Activated T-cell treated with anti-CD3 and anti-CD28 coated beads for 24 hours (primary cell): ENCODE results near the gene SDC4.

Experiments
- DNase-seq: peaks from one replicate; pipeline ENCODE4 v3.0.0-alpha.2; 2020; ENCODE audit warnings: low read depth

The SDC4 gene

DNA sequence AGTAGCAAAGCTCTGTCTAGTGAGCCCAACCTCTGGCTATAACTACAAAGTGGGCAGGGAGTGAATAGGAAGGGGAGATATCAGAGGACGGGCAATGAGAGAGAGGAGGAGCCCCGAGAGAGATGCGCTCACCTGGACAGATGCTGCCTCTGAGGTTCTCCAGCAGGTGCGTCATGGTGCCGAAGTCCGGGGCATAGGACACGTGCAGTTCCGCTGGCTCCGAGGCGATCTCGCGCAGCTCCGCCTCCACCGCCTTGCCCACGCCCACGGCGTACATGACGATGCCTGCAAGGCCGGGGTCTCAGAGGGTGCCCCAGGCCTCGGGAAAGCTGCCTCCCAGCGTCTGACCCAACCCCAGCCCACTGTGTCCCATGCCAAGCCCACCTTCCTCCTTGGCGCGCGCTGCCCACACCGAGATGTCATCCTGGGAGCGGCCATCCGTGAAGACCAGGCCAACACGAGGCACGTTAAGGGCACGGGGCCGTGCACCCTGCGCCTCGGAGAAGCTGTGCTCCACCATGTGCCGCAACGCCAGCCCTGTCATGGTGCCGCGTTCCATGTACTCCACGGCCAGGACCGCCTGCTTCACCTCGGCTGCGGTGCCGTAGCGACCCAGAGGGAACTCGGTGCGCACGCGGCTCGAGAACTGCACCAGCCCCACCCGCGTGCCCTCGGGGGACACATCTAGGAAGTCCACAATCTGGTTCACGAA is 50.3 kb downstream of the SDC4 start:
- DNase-seq = no peak

DNA sequence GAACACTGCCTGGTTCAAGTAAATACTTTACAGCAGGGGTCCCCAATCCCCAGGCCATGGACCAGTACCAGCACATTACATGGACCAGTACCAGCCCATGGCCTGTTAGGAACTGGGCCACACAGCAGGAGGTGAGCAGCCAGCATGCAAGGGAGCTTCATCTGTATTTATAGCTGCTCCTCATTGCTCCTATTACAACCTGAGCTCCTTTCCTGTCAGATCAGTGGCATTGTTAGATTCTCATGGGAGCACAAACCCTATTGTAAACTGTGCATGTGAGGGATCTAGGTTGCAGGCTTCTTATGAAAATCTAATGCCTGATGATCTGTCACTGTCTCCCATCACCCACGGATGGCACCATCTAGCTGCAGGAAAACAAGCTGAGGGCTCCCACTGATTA is 53.6 kb downstream of the SDC4 start:
- no peak for DNase-seq

DNA sequence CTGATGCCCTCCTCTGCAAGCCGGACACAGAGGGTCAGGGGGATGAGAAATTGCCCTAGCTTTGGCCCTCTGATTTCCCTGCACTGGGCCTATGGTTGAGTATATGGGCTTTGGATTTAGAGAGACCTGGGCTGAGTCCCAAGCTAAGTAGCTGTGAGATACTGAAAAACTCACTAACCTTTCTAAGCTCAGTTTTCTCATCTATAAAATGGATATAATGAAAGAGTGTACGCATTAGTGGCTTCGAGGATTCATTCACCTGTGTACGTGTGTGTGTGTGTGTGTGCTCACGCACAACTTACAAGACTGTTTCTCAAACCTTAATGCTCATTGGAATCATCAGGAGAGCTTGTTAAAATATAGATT is 54.2 kb downstream of the SDC4 start:
- no peak for DNase-seq

DNA sequence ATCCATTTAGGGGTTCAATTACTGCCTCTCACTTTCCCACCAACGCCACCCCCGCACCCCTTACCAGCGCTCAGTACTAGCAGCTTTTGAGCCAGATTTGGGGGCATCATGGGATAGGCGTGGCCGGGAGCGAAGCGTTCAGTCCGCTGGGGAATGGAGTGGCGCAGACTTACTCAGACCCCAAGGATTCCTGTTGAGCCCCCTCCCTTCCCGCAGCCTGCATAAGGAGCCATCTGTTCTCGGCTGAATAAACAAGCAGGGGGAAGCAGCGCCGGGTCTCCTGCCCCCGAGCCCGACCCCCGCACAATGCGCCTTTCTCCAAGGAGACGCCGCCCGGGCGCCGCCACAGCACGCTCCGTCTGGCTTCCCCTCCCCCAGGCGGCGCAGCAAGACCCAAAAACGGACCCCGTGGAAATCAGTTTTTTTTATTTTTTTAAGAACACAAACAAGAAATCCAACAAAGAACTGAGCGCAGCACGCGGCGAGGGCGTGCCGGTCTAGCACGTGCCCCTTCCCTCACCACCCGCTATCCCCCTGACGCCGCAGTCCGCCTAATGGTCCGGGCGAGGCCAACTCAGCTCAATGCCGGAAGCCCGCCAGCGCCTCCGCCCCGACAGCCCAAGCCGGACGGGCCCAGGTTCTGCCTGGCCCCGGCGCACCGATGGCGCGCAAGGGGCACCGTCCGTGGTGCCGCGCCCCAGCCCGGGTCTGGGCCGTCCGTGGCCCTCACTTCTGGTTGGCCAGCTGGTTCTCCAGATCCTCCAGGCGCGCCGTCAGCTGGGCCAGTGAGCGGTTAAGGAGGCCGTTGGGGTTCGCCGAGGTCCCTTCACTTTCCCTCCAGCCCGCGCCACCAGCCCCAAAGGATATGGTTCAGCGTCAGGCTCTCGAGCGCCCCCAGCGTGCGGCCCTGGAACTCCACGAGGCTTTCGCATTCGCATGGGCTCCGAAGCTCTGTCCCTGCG is 54.9 kb downstream of the SDC4 start:
- peak; percentile 74 for DNase-seq

DNA sequence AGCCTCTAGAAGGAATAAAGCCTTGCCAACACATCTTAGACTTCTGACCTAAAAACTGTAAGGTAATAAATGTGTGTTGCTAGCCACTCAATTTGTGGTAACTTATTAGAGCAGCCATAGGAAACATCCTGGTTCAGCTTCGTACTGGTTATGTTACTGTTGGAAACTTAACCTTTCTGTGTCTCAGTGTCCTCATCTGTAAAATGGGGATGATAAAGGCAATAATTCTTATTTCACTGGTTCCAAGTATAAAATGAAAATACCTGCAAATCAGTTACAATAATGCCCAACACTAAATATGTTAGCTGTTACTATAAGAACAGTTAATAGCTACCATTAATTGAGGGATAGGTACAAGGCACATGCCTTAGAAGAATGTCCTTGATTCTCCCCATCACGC is 55.9 kb downstream of the SDC4 start:
- no peak for DNase-seq

DNA sequence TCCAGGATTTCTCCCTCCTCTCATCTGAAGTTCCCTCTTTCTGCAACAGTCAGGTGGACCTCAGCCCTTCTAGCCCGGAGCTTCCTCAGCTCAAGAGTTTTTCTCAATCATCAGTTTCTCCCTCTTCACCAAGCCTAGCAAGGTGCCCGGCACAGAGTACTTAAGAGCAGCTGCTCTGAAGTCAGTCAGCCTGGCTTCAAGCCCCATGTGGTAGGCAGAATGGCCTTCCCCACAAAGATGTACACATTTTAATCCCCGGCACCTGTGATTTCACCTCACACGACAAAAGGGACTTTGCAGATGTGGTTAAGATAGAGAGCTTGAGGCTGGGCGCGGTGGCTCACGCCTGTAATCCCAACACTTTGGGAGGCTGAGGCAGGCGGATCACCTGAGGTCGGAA is 56.7 kb downstream of the SDC4 start:
- DNase-seq = no peak

DNA sequence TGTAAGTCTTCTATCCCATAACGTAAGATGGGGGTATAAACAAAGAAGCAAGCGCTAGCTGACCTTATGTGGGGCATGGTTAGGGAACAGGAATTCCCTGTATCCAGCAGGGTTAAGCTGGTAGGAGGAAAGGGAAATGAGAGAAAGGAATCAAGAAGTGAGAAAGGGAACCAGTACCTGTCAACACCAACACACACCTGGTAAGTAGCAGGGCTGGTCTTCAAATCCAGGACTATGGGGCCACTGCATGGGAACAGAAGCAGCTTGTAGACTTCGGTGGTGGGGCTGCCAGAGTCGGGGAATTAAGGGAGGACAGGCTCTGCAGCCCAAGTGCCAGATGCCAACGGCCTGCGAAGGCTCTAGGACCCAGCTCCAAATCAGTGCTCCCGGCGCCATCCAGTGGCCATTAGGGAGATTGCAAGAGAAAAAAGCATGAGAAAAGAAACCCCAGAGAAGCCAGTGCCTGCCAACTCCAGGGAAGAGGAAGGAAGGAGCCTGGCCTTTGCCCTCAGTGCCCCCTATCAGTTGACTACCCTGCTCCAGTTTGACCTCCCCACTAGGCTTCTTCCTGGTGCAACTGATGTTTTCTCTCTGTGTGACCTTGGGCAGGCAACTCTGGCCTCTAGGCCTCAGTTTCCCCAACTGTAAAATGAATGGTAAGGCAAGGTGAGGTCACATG is 57.4 kb downstream of the SDC4 start:
- peak; percentile 62 for DNase-seq

DNA sequence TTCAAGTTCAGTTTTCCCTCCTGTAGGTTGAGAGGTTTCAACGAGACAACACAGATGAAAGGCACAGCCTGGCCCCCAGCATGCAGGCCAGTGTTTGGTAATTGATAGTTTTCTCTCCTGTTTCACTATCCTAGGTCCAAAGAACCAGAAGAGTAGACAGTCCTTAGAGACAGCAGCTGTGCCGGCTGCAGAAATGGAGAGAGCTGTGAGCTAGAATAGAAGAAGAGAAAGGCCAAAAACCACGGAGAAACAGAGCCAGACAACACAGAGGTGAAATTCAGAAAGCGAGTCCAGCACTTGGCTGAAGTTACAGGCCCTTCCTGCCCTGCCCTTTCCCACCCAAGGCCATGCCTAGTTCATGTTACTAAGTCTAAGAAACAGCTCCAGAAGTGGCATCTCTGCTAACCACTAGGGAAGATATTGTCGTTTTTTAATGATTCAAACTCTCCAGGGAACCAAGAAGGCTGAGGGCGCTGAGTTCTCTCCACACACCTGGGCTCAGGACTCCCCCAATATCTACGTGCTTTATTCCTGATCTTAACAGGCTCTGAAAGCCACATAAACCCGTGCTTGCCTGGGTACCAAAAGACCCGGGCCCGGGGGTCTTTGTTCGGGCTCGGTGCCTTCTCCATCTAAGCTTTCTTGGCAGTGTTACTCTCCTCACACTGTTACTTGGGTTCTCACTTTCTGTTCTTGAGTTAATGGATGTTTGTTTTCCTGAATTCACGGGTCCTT is 58.1 kb downstream of the SDC4 start:
- DNase-seq = no peak

DNA sequence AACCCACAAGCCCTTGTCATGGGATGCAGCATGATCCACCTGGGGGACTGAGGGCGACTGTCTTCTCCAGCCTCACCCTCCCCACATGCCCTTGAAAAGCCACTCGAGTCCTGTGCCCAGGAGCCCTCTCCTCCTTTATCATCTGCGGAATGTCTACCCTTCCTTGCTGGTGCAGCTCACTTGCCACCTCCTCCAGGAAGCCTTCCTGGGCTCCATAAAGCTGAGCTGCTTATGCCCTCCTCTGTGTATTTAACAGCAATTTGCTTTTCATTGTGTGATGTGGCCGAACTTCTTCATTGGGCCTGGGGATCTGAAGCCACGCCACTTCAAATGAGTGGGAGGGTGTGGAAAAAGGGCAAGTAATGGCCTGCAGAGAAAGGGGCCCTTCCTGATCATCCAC is 59.4 kb downstream of the SDC4 start:
- no peak for DNase-seq

DNA sequence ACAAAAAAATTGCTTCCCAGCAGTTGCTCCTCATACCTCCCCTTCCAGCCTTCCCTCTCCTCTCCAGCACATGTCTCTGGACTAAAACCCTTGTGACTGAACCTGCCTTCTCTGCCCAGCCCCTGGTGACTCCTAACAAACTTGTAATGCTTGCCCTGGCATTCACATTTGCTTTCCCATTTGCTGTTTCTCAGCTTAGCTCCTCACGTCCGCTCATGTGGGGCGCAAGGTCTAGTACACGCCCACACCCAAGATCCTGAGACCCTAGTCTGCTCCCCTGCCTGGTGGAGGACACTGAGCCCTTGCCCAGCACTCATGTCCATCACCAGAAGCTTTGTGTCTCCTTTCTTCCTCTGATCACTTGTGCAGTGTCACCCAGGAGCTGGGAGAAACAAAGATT is 59.8 kb downstream of the SDC4 start:
- DNase-seq = no peak

DNA sequence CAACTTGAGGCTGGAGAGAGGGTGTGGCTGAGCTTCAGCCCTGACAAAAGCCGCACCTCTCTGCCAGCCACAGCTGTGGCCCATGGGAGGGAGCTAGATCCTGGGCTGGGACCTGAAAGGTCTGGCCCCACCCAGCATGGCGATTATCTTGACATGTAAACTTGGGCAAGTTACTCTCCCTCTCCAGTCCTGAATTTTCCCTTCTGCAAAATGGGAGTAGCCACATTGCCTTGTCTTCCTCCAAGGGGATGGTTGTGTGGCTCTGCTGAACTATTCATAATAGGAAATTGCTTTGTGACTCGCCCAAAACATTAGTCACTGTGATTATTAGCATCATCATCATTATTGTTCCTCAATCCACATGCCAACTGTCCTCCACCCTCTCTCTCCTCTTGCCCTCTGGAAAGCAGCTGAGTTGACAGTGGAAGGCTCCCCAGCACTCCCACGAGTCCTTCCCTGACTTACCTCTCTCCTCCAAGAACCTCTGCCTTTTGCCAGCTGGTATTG is 64.6 kb downstream of the SDC4 start:
- no peak for DNase-seq

DNA sequence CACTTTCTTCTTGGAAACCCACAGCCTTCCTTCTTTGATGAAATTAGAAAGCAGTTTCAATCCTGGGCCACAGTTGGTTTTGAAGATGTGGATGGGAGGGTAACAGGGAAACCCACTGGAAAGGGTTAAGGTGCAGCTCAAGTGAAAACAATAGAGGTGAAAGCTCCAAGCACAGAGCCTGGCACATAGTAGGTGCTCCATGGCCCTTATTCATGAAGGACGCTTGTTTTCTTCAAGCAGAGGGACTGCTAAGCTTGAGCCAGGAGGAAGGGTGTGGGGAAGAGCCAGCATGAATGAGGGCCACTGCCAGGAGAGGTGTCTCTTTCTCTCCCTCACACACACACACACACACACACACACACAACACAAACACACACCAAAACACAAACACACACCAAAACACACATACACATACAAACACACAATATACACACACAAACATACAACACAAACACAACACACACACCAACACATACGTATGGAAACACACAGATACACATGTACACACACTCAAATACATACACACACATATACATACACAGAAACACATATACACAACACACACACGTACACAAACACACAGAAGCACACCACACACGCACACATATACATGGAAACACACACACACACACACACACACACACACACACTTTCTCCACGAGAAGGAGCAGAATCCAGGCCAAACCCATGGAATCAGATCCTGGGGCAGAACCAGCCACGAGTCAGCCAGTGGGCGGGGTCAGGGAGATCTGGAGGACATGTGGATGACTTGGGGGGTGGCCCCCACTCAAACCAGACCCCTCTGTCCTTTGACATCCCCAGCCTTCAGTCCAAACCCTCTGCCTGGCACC is 65.3 kb downstream of the SDC4 start:
- no peak for DNase-seq

DNA sequence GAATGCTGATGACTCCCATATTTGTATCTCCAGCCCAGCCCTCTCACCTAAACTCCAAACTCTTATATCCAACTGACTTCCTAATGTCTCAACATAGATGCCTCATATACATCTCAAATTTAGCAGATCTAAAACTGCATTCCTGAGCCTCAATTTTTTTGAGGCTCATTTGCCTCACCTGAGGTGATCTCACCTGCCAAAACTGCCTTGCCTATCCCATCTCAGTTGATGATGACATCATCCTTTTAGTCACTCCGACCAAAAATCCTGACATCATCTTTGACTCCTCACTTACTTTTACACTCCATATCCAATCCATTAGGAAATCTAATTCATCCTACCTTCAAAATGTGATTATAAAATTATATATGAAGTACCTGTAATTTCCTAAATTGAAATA is 68.2 kb downstream of the SDC4 start:
- no peak for DNase-seq

DNA sequence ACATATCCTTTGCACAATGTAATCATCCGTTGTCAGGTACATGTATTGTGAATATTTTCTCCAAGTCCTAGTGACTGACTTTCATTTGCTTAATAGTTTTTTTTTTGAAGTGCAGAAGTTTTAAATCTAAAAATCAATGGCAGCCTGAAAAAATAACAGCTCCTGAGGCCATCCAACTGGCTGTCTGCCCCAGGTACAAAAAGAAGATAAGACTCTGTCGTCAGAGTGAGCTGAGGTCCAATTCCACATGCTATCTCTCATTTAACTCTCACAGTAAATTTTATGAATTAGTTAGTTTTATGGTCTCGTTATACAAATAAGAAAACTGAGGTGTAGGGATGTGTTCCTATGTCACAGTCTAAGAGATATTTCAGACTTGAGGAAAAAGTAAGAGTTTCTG is 72.9 kb downstream of the SDC4 start:
- no peak for DNase-seq
